ENCODE results near the gene EDEM3. TPM values are rescaled to one million over a fixed set of nuclear protein-coding genes. Genes with fewer than 3 reads are reported as not detected.

Gene EDEM3
- total RNA-seq, 4 donors from 2014 or later: 28.1 to 57.0 (median 42.7) TPM

GRCh38 chr1:184646824-184647223 is 107.8 kb downstream of the EDEM3 start:
- Histone ChIP-seq H3K4me3 (no peak overlapping the region), H3K36me3 (no peaks in the 10 kb centered on the region), H3K4me1 (peaks cover 0 to 6% (median 2%) of the 10 kb centered on the region in 4 donors), H3K27me3 (no peaks in the 10 kb centered on the region), H3K27ac (no peak overlapping the region), H3K9me3 (no peaks in the 10 kb centered on the region)
- no peak for DNase-seq
- TF ChIP-seq POLR2A (IDR thresholded peaks at IDR 0.05) (no peak), CTCF (IDR thresholded peaks at IDR 0.05) (no peak)
- intact Hi-C loops (cut with DNase I; ENCODE audit: low total_unique reads): no loop called here
- in situ Hi-C loops (cut with MboI; ENCODE audit: low pct_ligation_motif_present in 1 of 4, low pct_unique_long_range_greater_than_20kb in 1 of 4, low sequenced_read_pairs in 3 of 4): no loop called here
- 93% methylated on average over 3 of the region's 3 CpGs; no CpG with 5 or more reads in 1 of the 2 donors for whole genome bisulfite sequencing, 2 donors (ENCODE audit: low coverage in 1 of 2)

DNA sequence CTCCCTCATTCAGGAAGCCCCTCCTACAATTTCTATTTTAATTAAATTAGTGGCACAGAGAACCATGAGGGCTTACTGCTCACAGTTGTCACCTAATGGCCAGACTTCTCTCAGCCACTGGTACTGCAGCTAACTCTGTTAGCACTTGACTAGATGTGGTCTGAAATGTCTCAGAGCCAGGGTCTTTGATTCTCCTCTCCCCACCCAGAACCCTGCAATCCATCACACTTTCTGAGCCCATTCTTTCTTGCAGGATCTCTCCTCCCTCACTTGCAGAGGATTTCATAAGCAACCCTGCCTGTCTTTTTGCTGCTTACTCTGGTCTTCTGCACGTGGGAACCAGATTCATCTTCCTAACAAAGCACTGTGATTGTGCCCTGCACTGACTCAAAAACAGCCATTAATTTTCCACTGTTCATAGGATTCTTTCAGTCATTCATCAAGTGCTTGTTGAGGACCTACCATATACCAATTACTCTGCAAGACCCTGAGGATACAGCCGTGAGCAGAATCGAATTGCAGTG is 108.4 kb downstream of the EDEM3 start:
- H3K36me3 ChIP-seq: no peaks in the 10 kb centered on the region
- H3K4me3 ChIP-seq: no peak overlapping the region
- TF ChIP-seq EP300 (IDR thresholded peaks at IDR 0.05; ENCODE audit: low read depth) (no peak), CTCF (IDR thresholded peaks at IDR 0.05) (no peak), POLR2AphosphoS5 (IDR thresholded peaks at IDR 0.05) (no peak), POLR2A (IDR thresholded peaks at IDR 0.05) (no peak)
- no peak for DNase-seq
- no peak overlapping the region for H3K27ac ChIP-seq
- intact Hi-C loops (cut with DNase I; ENCODE audit: low total_unique reads): no loop called here
- H3K4me1 ChIP-seq: peaks cover 0 to 6% (median 2%) of the 10 kb centered on the region in 4 donors
- in situ Hi-C loops (cut with MboI; ENCODE audit: low pct_ligation_motif_present in 1 of 4, low pct_unique_long_range_greater_than_20kb in 1 of 4, low sequenced_read_pairs in 3 of 4): no loop called here
- no peaks in the 10 kb centered on the region for H3K9me3 ChIP-seq
- WGBS, 2 donors (ENCODE audit: low coverage in 1 of 2): 79 to 83% methylated on average over 3 of the region's 3 CpGs
- no peaks in the 10 kb centered on the region for H3K27me3 ChIP-seq

DNA sequence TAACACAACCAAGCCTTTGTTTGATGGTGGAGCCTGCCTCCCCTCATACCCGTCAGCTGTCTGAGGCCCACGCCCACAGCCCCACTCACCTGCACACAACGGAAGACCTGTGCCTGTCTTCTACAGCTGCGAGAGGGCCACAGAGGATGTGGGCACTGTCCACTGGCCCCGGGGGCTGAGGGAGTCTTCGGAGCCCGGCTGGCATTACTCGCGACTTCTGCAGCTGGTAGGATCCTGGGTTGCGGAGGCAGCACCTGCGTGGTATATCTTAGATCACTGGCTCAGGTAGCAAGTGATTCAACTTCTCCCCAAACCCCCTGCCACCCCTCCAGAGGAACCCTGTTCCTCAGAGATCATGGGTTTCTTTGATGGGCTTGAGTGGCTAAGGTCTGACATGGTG is 109.9 kb downstream of the EDEM3 start:
- no peaks in the 10 kb centered on the region for H3K9me3 ChIP-seq
- 92% methylated on average over 10 of the region's 11 CpGs; no CpG with 5 or more reads in 1 of the 2 donors for WGBS, 2 donors (ENCODE audit: low coverage in 1 of 2)
- no peaks in the 10 kb centered on the region for H3K27me3 ChIP-seq
- peaks cover 0 to 4% (median 2%) of the 10 kb centered on the region in 4 donors for H3K4me1 ChIP-seq
- H3K4me3 ChIP-seq: no peak overlapping the region
- H3K36me3 ChIP-seq: no peaks in the 10 kb centered on the region
- in situ Hi-C loops (cut with MboI; ENCODE audit: low pct_ligation_motif_present in 1 of 4, low pct_unique_long_range_greater_than_20kb in 1 of 4, low sequenced_read_pairs in 3 of 4): no loop called here
- no peak overlapping the region for H3K27ac ChIP-seq
- no peak for DNase-seq
- intact Hi-C loops (cut with DNase I; ENCODE audit: low total_unique reads): no loop called here
- no peak for TF ChIP-seq POLR2AphosphoS5 (IDR thresholded peaks at IDR 0.05)
- no peak for TF ChIP-seq POLR2A (IDR thresholded peaks at IDR 0.05)
- TF ChIP-seq CTCF (IDR thresholded peaks at IDR 0.05): no peak
- TF ChIP-seq EP300 (IDR thresholded peaks at IDR 0.05; ENCODE audit: low read depth): no peak

- TF ChIP-seq POLR2A (IDR thresholded peaks at IDR 0.05) (no peak), CTCF (IDR thresholded peaks at IDR 0.05) (no peak), EP300 (IDR thresholded peaks at IDR 0.05; ENCODE audit: low read depth) (no peak), POLR2AphosphoS5 (IDR thresholded peaks at IDR 0.05) (no peak)
- H3K4me3 ChIP-seq: no peak overlapping the region
- H3K27me3 ChIP-seq: no peaks in the 10 kb centered on the region
- H3K36me3 ChIP-seq: no peaks in the 10 kb centered on the region
- in situ Hi-C loops (cut with MboI; ENCODE audit: low pct_ligation_motif_present in 1 of 4, low pct_unique_long_range_greater_than_20kb in 1 of 4, low sequenced_read_pairs in 3 of 4) (no loop called here), intact Hi-C loops (cut with DNase I; ENCODE audit: low total_unique reads) (no loop called here)
- no peak for DNase-seq
- WGBS, 2 donors (ENCODE audit: low coverage in 1 of 2): 75% methylated on average over 1 of the region's 1 CpG; no CpG with 5 or more reads in 1 of the 2 donors
- H3K4me1 ChIP-seq: no peaks in the 10 kb centered on the region
- H3K27ac ChIP-seq: no peak overlapping the region
- H3K9me3 ChIP-seq: no peaks in the 10 kb centered on the region
These were observed 111.0 kb downstream of the EDEM3 start for GRCh38 chr1:184643661-184644060.

Measured in transverse colon (tissue), 4 donors.